GM18502 (cell line): ENCODE results near the gene PKD2.

Experiments used
- ATAC-seq: cut with Tn5 transposase; IDR thresholded peaks from one replicate; pipeline ENCODE4 v1.9.1; 2021; ENCODE audit warnings: mild to moderate bottlenecking; ENCODE audit not compliant: unreplicated experiment, poor library complexity

The PKD2 gene

DNA sequence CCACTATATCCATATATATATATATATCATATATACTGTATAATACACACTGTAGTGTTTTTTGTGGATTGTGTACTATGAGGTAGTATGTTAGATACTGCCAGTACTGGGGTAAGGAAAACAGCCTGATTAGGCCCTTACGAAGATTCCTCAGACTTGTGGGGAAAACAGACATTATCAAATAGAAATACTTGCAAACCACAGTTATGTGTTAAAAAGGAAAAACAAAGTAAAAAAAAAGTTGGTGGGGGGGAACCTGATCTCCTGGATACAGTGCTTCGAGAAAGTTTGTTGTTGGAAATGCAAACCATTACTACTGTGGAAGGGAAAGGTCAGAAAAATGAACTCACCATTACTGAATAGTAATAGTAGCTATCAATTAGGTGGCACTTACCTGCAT lies 53.0 kb downstream of the PKD2 start:
- ATAC-seq = no peak

DNA sequence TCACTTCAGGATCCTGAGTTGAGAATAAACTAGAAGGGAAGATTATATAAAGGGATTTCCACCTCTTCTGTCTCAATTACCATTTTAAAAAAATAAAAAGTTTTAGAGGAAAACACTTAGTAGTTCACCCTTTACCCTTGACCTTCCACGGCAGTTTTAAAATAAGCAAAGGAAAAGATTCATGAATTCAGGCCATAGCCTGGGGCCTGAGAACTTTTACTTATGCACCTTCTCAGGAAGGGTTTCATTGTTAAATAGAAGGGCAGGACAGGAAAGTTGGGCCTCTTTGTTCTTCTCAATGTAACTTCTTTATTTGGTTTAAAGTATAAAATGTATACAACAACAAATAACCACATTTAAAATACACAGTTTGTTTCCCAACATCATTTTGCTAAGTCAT lies 54.9 kb downstream of the PKD2 start:
- no peak for ATAC-seq

DNA sequence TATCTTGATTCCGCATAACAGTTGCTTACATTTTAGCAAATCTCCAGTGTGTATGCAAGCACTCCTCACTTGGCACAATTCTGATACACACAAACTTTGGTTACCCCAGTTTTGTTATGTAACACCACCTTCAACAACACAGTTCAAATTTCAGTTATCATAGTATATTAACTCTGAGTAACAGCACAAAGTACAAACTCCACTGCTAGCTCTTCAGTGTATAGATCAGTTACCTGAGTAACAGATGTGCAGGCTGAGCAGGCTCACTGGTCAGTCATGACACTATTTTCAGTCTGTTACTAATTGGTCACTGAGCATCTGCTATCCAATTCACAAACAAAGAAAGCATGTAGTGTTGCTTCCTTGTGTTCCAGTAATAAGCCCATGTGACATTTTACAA lies 55.4 kb downstream of the PKD2 start:
- no peak for ATAC-seq

- no peak for ATAC-seq
These were observed 56.3 kb downstream of the PKD2 start for GRCh38 chr4:88063634-88064296.

DNA sequence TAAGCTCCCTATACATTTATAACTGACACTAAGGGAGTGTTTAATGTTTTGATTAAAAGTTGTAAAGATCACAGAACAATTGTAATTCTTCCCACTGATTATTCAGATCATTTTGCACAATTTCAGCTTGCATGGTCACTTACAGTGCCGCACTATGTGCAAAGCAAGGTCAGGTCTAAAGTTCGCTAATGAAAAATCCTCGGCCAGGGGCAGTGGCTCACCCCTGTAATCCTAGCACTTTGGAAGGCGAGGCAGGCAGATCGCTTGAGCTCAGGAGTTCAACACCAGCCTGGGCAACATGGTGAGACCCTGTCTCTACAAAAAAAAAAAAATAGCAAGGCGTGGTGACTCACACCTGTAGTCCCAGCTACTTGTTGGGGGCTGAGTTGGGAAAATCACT lies 57.0 kb downstream of the PKD2 start:
- ATAC-seq = no peak

DNA sequence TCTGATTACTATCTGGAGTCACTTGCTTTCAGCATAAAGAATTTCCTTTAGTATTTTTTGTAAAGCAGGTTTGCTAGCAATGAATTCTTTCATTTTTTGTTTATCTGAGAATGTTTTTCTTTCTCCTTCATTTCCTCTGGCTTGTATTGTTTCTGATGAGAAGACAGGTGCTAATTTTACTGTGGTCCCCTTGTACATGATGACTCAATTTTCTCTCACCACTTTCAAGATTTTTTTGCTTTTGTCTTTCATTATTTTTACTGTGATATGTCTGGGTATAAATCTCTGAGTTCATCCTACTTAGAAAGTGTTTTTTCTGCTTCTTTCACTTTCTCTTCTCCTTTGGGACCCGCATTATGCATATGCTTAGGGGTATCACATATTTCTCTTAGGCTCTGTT lies 62.6 kb downstream of the PKD2 start:
- ATAC-seq = no peak

DNA sequence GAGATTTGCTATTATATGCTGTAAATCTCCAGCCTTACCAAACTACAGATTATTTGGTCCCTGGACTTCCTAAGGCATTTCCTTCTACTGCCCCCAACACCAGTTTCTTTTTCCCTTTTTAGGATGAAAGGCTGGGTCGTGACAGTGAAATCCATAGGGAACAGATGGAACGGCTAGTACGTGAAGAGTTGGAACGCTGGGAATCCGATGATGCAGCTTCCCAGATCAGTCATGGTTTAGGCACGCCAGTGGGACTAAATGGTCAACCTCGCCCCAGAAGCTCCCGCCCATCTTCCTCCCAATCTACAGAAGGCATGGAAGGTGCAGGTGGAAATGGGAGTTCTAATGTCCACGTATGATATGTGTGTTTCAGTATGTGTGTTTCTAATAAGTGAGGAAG lies 67.9 kb downstream of the PKD2 start:
- ATAC-seq = no peak

DNA sequence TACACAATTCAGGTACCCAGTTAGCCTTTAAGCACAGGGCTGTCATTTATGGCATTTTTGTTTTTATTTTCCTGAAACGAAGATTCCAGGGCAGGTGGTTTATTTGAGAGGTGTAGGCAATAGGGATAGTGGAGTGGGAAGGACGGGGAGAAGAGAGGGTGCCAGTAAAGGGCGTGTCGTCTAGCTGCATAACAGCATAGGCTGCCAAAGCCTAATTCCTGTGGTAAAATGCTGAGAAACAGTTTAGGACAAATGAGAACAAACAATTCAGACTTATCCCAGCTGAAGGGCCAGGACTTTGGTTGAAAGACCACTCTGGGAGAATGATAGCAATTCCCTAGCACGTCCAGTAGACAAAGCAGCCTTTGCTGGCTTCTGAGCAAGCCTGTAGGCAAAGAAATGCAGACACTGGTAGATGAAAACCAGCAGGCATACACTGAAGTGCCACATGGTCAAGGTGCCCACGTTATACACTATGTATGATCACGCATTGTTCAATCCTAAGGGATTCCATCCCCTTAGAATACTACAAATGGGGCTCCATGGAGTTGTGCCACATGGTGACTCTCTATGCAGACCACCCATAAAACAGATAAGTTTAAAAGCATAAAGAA lies 70.6 kb downstream of the PKD2 start:
- no peak for ATAC-seq

DNA sequence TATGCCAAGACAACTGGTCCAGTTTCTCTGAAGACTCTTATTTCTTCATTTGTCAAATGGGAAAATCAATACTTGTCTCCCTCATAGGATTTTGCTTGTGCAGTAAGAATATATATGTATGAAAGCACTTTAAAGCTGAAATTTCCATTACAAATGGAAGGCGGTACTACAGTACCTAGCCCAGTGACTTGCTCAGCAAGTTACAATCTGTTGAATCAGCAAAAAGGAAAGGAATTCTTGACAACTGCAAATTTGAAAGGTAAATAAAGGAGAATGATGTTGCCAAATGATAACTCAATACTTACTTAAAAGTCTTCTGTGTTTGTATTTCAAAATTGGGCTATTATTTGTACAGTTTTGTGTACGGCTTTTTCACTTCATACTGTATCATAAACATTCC lies 71.1 kb downstream of the PKD2 start:
- no peak for ATAC-seq

- no peak for ATAC-seq
These were observed 73.2 kb downstream of the PKD2 start for GRCh38 chr4:88080626-88081025.

GRCh38 chr4:88087004-88087403 lies 79.6 kb downstream of the PKD2 start:
- no peak for ATAC-seq

DNA sequence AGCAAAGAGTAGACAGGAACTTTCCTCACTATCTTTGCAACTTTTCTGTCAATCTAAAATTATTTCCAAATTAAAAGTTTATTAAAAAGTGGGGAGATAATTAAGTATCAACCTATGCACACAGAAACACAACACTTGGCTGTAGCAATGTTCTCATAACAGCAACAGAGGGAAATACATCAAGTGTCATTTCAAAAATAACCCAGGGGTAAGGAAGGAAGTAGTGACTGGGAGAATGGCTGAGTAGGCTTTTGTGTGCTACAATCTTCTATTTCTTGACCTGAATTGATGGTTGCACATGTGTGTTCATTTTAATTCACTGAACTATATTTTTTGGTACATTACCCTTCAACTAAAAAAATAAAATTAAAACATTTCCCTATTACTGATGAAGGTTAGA lies 83.5 kb downstream of the PKD2 start:
- ATAC-seq = no peak

GRCh38 chr4:88091378-88091777 lies 83.9 kb downstream of the PKD2 start:
- ATAC-seq = no peak

GRCh38 chr4:88093874-88094273 lies 86.4 kb downstream of the PKD2 start:
- ATAC-seq = no peak

DNA sequence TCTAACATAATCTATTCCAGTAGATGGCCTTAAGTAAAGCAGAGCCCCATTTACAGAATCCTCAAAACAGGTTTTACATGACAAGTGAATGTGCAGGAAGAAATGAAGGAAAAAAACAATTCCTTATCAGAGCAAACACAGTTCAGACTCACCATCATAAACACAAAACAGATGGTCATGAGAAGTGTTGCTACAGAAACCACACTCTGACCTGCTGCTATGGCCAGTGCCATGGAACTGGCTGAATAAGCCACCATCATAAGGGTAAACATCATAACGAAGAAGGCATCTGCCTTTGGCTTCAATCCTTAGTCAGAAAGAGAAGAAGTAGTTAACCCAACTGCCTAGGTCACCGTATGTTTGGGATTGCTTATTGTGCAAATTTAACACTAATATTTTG lies 89.9 kb downstream of the PKD2 start:
- no peak for ATAC-seq

GRCh38 chr4:88097781-88098180 lies 90.3 kb downstream of the PKD2 start:
- ATAC-seq = no peak

DNA sequence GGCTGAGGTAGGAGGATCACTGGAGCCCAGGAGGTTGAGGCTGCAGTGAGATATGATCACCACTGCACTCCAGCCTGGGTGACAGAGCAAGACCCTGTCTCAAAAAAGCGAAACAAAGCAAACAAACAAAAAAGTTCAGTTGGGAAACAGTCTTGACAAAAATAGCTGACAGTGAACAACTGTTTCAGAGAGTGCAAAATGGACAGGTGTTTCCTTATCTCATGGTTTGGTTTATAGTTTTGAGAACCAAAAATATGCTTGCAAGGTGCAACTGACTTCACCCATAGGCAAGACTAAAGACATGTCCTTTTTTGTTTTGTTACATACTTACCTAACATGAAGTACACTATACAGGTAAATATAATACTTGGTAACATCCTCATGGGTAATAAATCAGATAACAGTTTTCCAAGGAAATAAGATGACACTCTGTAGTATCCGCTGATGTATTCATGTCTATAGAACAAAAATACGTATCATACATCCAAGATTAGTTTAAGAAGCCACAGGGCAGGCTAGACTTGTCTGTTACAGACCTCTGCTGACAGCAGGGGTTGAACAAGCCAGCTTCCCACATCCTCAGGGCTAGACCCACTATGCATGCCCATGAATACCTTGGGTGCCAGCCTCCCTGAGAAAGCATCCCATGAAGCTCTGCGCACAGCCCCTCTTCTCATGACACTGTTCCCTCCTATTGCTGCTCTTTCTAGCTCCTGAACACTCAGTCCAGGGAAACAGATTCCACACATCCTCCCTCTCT lies 91.7 kb downstream of the PKD2 start:
- no peak for ATAC-seq

DNA sequence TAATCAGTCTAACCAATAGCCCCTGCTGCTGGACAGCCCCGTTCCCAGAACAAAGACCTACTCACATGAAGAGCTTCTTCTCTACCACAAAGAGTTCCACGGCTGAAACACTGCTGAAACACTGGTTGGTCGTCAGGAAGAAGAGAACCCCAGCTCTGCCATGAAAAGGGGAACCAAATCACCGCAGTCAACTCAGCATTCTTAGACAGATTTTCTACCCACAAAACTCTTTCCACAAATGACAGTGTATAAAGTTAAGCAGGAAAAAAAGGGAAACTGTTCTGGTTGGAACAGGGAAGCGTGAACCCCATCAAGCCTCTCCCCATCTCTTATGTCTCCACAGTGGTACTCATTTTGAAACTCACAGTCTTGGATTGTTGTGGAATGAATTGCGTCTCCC lies 93.7 kb downstream of the PKD2 start:
- no peak for ATAC-seq

GRCh38 chr4:88102026-88102425 lies 94.6 kb downstream of the PKD2 start:
- no peak for ATAC-seq

- ATAC-seq = no peak
These were observed 97.6 kb downstream of the PKD2 start for GRCh38 chr4:88104902-88105610.

- no peak for ATAC-seq
These were observed 98.8 kb downstream of the PKD2 start for GRCh38 chr4:88106205-88106604.
